ENCODE results near the gene MEP1A. TPM values are rescaled to one million over a fixed set of nuclear protein-coding genes. Genes with fewer than 3 reads are reported as not detected.

Gene MEP1A
- total and polyA plus RNA-seq, 8 donors = 0.06 TPM; not detected in 7

- DNase-seq = no peak
- intact Hi-C loops (cut with DNase I) = no loop called here
- H3K27ac ChIP-seq = no peak overlapping the region
- ATAC-seq = no peak
- H3K4me1 ChIP-seq = no peaks in the 10 kb centered on the region
- H3K4me3 ChIP-seq = no peak overlapping the region
- no peaks in the 10 kb centered on the region for H3K27me3 ChIP-seq
- no peaks in the 10 kb centered on the region for H3K36me3 ChIP-seq
- no peaks in the 10 kb centered on the region for H3K9me3 ChIP-seq
- no peak for TF ChIP-seq CTCF (IDR thresholded peaks at IDR 0.05)
These were observed 4.4 kb upstream of the MEP1A start for GRCh38 chr6:46788791-46789190.

GRCh38 chr6:46789434-46790354, 3.5 kb upstream of the MEP1A start:
- H3K27me3 ChIP-seq = no peaks in the 10 kb centered on the region
- H3K4me3 ChIP-seq = no peak overlapping the region
- no peaks in the 10 kb centered on the region for H3K36me3 ChIP-seq
- intact Hi-C loops (cut with DNase I) = no loop called here
- TF ChIP-seq CTCF (IDR thresholded peaks at IDR 0.05) = no peak
- DNase-seq (no peak), ATAC-seq (no peak)
- no peaks in the 10 kb centered on the region for H3K4me1 ChIP-seq
- H3K27ac ChIP-seq = no peak overlapping the region
- H3K9me3 ChIP-seq = no peaks in the 10 kb centered on the region

GRCh38 chr6:46790355-46790874, 2.8 kb upstream of the MEP1A start:
- no peak for ATAC-seq
- no peak overlapping the region for H3K27ac ChIP-seq
- no peak overlapping the region for H3K4me3 ChIP-seq
- DNase-seq = no peak
- no peaks in the 10 kb centered on the region for H3K9me3 ChIP-seq
- TF ChIP-seq CTCF (IDR thresholded peaks at IDR 0.05) = no peak
- no peaks in the 10 kb centered on the region for H3K4me1 ChIP-seq
- H3K27me3 ChIP-seq = no peaks in the 10 kb centered on the region
- intact Hi-C loops (cut with DNase I) = no loop called here
- no peaks in the 10 kb centered on the region for H3K36me3 ChIP-seq

GRCh38 chr6:46792635-46793034, 554 bp upstream of the MEP1A start:
- TF ChIP-seq CTCF (IDR thresholded peaks at IDR 0.05) = no peak
- H3K4me1 ChIP-seq = no peaks in the 10 kb centered on the region
- ATAC-seq = no peak
- no peaks in the 10 kb centered on the region for H3K36me3 ChIP-seq
- H3K27me3 ChIP-seq = no peaks in the 10 kb centered on the region
- intact Hi-C loops (cut with DNase I) = no loop called here
- no peak overlapping the region for H3K27ac ChIP-seq
- DNase-seq = no peak
- no peaks in the 10 kb centered on the region for H3K9me3 ChIP-seq
- H3K4me3 ChIP-seq = no peak overlapping the region

- intact Hi-C loops (cut with DNase I) = no loop called here
- no peak overlapping the region for H3K4me3 ChIP-seq
- no peak for TF ChIP-seq CTCF (IDR thresholded peaks at IDR 0.05)
- DNase-seq = no peak
- no peak overlapping the region for H3K27ac ChIP-seq
- H3K27me3 ChIP-seq = no peaks in the 10 kb centered on the region
- no peaks in the 10 kb centered on the region for H3K36me3 ChIP-seq
- ATAC-seq = no peak
- no peaks in the 10 kb centered on the region for H3K9me3 ChIP-seq
- no peaks in the 10 kb centered on the region for H3K4me1 ChIP-seq
These were observed 879 bp downstream of the MEP1A start for GRCh38 chr6:46794068-46794467.
